Spleen (tissue), 11 donors: ENCODE results near the gene STAT3. TPM values are rescaled to one million over a fixed set of nuclear protein-coding genes. Genes with fewer than 3 reads are reported as not detected.

ENCODE experiments used
- DNase-seq: peaks from one replicate; pipeline ENCODE4 v3.0.0-alpha.2; 2020
- H3K27ac ChIP-seq, 8 donors: fragments of 200-600 bp; sonication (generic) in 7 of 8; 1 replicate in 4 of 8; 2 replicates in 4 of 8; pipeline versions ENCODE4 v1.5.0 to v1.8.0; 2016 to 2021; ENCODE audit warnings: inconsistent platforms in 4 of 8, mild to moderate bottlenecking in 4 of 8, moderate library complexity in 1 of 8
- H3K27me3 ChIP-seq, 7 donors: fragments of 200-600 bp; sonication (generic) in 6 of 7; replicated peaks in 1 of 7; 1 replicate in 4 of 7; 2 replicates in 3 of 7; pipeline versions ENCODE4 v1.5.0 to v1.8.0; 2016 to 2021; ENCODE audit warnings: inconsistent platforms in 3 of 7, mild to moderate bottlenecking in 1 of 7
- H3K36me3 ChIP-seq, 6 donors: fragments of 200-600 bp; sonication (generic) in 5 of 6; 1 replicate in 4 of 6; 2 replicates in 2 of 6; pipeline versions ENCODE4 v1.5.0 to v1.8.0; 2016 to 2021; ENCODE audit warnings: inconsistent platforms in 2 of 6
- H3K4me1 ChIP-seq, 6 donors: fragments of 200-600 bp; sonication (generic) in 5 of 6; 1 replicate in 3 of 6; 2 replicates in 3 of 6; pipeline versions ENCODE4 v1.5.0 to v1.8.0; 2016 to 2021; ENCODE audit warnings: inconsistent platforms in 3 of 6
- H3K4me3 ChIP-seq, 8 donors: fragments of 200-600 bp; sonication (generic) in 7 of 8; 1 replicate in 4 of 8; 2 replicates in 4 of 8; pipeline versions ENCODE4 v1.5.0 to v1.8.0; 2016 to 2021; ENCODE audit warnings: inconsistent platforms in 4 of 8, mild to moderate bottlenecking in 4 of 8, moderate library complexity in 2 of 8
- H3K9me3 ChIP-seq, 8 donors: fragments of 200-600 bp; sonication (generic) in 7 of 8; 1 replicate in 4 of 8; 2 replicates in 4 of 8; pipeline versions ENCODE4 v1.5.0 to v1.8.0; 2016 to 2021; ENCODE audit warnings: inconsistent platforms in 4 of 8
- POLR2A ChIP-seq, 3 donors: fragments of 450-650 bp; IDR thresholded peaks; one replicate each; pipeline ENCODE4 v1.5.1; 2017; ENCODE audit warnings: antibody characterized with exemption in 3 of 3, mild to moderate bottlenecking in 1 of 3
- POLR2AphosphoS5 ChIP-seq, 3 donors: sonication (generic); formaldehyde crosslinking; IDR thresholded peaks; one replicate each; pipeline ENCODE4 v1.5.1; 2017; ENCODE audit warnings: antibody characterized with exemption in 3 of 3
- WGBS, 5 donors: extraction: QIAGEN DNeasy Blood & Tissue Kit in 3 of 5; methylation state at CpG; one replicate each; pipeline versions ENCODE4 v1.1.5 to v1.1.7; 2013 to 2018; 5-methylcytosine and 5-hydroxymethylcytosine counted together
- intact Hi-C: fragments of 100-400 bp; cut with DNase I; formaldehyde crosslinking; loops from one replicate; pipeline ENCODE4 v1.15.0; 2023; ENCODE audit warnings: low total_unique reads
- polyA plus RNA-seq, 3 donors: library from polyadenylated mRNA; stranded (reverse); fragments of 200-250 nt; gene quantifications; one replicate each; pipeline ENCODE4 v1.2.1, GENCODE V29; 2013
- total RNA-seq, 7 donors: library from RNA; depleted of rRNA in 3 of 7; stranded (reverse); fragments of >200 nt in 3 of 7; fragmentation: NEBNext Ultra II Directional in 4 of 7; extraction: Animal tissue kit (Norgen Biotek cat#: 25700) in 4 of 7; gene quantifications; one replicate each; pipeline versions ENCODE4 v1.1.0 to v1.2.1, GENCODE V29; 2016 to 2021
- TF ChIP-seq, protein P1 (sequence below), 11 experiments: fragments of 200-600 bp in 7 of 11; fragments of 450-650 bp in 4 of 11; sonication (generic) in 4 of 11; IDR thresholded peaks in 8 of 11; conservative IDR thresholded peaks in 3 of 11; 1 replicate in 7 of 11; 2 replicates in 4 of 11; pipeline versions ENCODE4 v1.4.0 to v1.8.0; 2016 to 2021; ENCODE audit warnings: antibody characterized with exemption in 11 of 11, inconsistent platforms in 4 of 11, mild to moderate bottlenecking in 1 of 11
- donor health status: healthy with polysubstance abuse.
- donor health status: DM: no; HTN: no; CAD: no; lungs with moderate emphysema.
- donor health status: DM: no; HTN: no; CAD: no.
- donor health status: Bipolar disorder and iron deficiency.
- donor health status: healthy.
- donor health status: DM: no; HTN: no; CAD: no.
- donor health status: DM: yes; HTN: yes; CAD: no.

The STAT3 gene
- total and polyA plus RNA-seq, 10 donors = 18.3 to 326 (median 241) TPM

DNA sequence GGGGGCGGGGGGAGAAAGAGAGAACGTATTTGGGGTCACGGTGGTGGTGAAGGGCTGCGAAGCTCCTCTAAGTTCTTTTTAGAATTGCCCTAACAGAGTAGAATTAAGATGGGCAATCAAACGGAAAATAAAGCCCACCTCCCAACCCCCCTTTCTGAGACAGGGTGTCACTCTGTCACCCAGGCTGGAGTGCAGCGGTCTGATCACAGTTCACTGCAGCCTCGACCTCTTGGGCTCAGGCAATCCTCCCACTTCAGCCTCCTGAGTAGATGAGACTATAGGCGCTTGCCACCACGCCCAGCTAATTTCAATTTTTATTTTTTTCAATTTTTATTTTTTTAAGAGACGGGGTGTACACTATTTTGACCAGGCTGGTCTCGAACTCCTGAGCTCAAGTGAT is 35.5 kb upstream of the STAT3 start:
- intact Hi-C loops = no loop called here
- Histone ChIP-seq H3K4me3 (peak overlapping the region in 3 of 8 donors; percentile 67 to 86 (median 75)), H3K4me1 (peaks cover 0 to 73% (median 44%) of the 10 kb centered on the region in 6 donors), H3K36me3 (no peaks in the 10 kb centered on the region), H3K27me3 (peaks cover 0 to 48% (median 28%) of the 10 kb centered on the region in 7 donors), H3K27ac (peak overlapping the region; percentile 42 to 95 (median 90)), H3K9me3 (no peaks in the 10 kb centered on the region)
- WGBS, 5 donors = 71 to 81% (median 74%) methylated on average over 11 of the region's 11 CpGs
- TF ChIP-seq POLR2AphosphoS5 (IDR thresholded peaks at IDR 0.05) = no peak
- TF ChIP-seq POLR2A (IDR thresholded peaks at IDR 0.05) = no peak
- TF ChIP-seq, protein P1, sequence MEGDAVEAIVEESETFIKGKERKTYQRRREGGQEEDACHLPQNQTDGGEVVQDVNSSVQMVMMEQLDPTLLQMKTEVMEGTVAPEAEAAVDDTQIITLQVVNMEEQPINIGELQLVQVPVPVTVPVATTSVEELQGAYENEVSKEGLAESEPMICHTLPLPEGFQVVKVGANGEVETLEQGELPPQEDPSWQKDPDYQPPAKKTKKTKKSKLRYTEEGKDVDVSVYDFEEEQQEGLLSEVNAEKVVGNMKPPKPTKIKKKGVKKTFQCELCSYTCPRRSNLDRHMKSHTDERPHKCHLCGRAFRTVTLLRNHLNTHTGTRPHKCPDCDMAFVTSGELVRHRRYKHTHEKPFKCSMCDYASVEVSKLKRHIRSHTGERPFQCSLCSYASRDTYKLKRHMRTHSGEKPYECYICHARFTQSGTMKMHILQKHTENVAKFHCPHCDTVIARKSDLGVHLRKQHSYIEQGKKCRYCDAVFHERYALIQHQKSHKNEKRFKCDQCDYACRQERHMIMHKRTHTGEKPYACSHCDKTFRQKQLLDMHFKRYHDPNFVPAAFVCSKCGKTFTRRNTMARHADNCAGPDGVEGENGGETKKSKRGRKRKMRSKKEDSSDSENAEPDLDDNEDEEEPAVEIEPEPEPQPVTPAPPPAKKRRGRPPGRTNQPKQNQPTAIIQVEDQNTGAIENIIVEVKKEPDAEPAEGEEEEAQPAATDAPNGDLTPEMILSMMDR (IDR thresholded peaks at IDR 0.05 in 8 of 11, conservative IDR thresholded peaks at IDR 0.05 in 3 of 11) = no peak
- DNase-seq = no peak

DNA sequence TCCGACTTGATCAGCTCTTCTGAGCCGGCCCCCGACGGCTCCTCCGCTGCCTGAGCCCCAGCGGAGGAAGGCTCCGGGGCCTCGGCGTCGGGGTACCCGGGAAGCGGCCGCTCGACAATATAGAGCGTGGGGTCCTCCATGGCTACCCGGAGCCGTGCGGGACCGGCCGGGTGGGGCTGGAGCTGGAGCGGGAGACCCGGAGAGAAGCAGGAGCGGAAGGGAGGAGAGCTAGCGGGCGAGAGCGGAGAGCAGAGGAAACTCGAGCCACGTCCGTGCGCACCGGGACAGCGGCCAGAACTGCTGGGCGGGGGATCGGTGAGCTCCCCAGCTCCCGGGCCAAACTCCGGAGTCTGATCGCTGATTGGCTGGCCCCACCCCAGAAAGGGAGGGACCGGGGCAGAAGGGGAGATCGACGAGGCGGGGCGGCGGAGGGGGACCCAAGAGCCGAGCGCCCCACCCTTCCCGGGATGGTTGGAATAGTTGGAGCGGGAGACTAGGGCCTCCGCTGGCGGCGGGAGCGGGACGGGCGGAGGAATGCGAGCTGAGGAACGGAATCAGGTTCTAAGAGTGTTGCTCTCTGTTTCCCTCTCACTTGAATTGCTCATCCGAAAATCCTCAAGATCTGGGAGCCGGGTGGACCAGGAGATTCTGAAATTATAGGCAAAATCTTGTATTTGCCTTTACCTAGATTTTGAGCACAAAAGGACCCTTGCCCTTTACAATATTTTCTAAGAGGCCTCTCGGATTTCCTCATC is 34.9 kb upstream of the STAT3 start, which contains the start of gene CAVIN1:
Gene CAVIN1 (minus strand): TSS at position 299 of the 755 bp plus-strand sequence. CDS start 159 bp downstream, at position 140.
- no peaks in the 10 kb centered on the region for H3K9me3 ChIP-seq
- no peaks in the 10 kb centered on the region for H3K36me3 ChIP-seq
- intact Hi-C loops = no loop called here
- peaks cover 0 to 48% (median 28%) of the 10 kb centered on the region in 7 donors for H3K27me3 ChIP-seq
- DNase-seq = peak; percentile 91
- TF ChIP-seq, protein P1 (IDR thresholded peaks at IDR 0.05 in 8 of 11, conservative IDR thresholded peaks at IDR 0.05 in 3 of 11) = no peak
- TF ChIP-seq POLR2A (IDR thresholded peaks at IDR 0.05) (peak in 2 of 3 donors; percentile 46 to 86), POLR2AphosphoS5 (IDR thresholded peaks at IDR 0.05) (peak; percentile 98 to 100 (median 98))
- H3K27ac ChIP-seq = peak within 1 kb of the TSS; percentile 74 to 95 (median 90)
- peak within 1 kb of the TSS; percentile 49 to 86 (median 67) for H3K4me3 ChIP-seq
- 3 to 5% (median 4%) methylated on average over 47 to 58 of the region's 58 CpGs for WGBS, 5 donors
- H3K4me1 ChIP-seq = peaks cover 0 to 73% (median 44%) of the 10 kb centered on the region in 6 donors

- WGBS, 5 donors = 0 to 3% (median 1%) methylated on average over 19 to 44 of the region's 44 CpGs
- DNase-seq = peak; percentile 82
- TF ChIP-seq POLR2AphosphoS5 (IDR thresholded peaks at IDR 0.05) (no peak), POLR2A (IDR thresholded peaks at IDR 0.05) (no peak)
- TF ChIP-seq, protein P1 (IDR thresholded peaks at IDR 0.05 in 8 of 11, conservative IDR thresholded peaks at IDR 0.05 in 3 of 11) = no peak
- intact Hi-C loops = no loop called here
- peak overlapping the region; percentile 49 to 86 (median 67) for H3K4me3 ChIP-seq
- H3K4me1 ChIP-seq = peaks cover 0 to 77% (median 48%) of the 10 kb centered on the region in 6 donors
- H3K27ac ChIP-seq = peak overlapping the region; percentile 74 to 95 (median 90)
- no peaks in the 10 kb centered on the region for H3K36me3 ChIP-seq
- H3K9me3 ChIP-seq = no peaks in the 10 kb centered on the region
- peaks cover 0 to 48% (median 28%) of the 10 kb centered on the region in 7 donors for H3K27me3 ChIP-seq
These were observed 34.2 kb upstream of the STAT3 start for GRCh38 chr17:42422412-42422957.
